ENCODE measurements around the gene LRRC46.

- TF ChIP-seq POLR2AphosphoS5 (IDR thresholded peaks at IDR 0.05; ENCODE audit: borderline replicate concordance, low read depth, low read length): no peak
- TF ChIP-seq FOXP2 (optimal IDR thresholded peaks at IDR 0.05; ENCODE audit: control extremely low read depth, extremely low read length, insufficient read depth): no peak
- no peak for TF ChIP-seq EZH2 (IDR thresholded peaks at IDR 0.05)
Measured at GRCh38 chr17:47806026-47806912, 25.2 kb upstream of the LRRC46 start.
